Measurements from ENCODE around the gene DGKD.
"Not testable (repeated sequence)": the region's sequence is repeated elsewhere in the genome, so short reads cannot be mapped to it uniquely, and the experiment has no call there.

DGKD gene, protein sequence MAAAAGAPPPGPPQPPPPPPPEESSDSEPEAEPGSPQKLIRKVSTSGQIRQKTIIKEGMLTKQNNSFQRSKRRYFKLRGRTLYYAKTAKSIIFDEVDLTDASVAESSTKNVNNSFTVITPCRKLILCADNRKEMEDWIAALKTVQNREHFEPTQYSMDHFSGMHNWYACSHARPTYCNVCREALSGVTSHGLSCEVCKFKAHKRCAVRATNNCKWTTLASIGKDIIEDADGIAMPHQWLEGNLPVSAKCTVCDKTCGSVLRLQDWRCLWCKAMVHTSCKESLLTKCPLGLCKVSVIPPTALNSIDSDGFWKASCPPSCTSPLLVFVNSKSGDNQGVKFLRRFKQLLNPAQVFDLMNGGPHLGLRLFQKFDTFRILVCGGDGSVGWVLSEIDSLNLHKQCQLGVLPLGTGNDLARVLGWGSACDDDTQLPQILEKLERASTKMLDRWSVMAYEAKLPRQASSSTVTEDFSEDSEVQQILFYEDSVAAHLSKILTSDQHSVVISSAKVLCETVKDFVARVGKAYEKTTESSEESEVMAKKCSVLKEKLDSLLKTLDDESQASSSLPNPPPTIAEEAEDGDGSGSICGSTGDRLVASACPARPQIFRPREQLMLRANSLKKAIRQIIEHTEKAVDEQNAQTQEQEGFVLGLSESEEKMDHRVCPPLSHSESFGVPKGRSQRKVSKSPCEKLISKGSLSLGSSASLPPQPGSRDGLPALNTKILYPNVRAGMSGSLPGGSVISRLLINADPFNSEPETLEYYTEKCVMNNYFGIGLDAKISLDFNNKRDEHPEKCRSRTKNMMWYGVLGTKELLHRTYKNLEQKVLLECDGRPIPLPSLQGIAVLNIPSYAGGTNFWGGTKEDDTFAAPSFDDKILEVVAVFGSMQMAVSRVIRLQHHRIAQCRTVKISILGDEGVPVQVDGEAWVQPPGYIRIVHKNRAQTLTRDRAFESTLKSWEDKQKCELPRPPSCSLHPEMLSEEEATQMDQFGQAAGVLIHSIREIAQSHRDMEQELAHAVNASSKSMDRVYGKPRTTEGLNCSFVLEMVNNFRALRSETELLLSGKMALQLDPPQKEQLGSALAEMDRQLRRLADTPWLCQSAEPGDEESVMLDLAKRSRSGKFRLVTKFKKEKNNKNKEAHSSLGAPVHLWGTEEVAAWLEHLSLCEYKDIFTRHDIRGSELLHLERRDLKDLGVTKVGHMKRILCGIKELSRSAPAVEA

DNA sequence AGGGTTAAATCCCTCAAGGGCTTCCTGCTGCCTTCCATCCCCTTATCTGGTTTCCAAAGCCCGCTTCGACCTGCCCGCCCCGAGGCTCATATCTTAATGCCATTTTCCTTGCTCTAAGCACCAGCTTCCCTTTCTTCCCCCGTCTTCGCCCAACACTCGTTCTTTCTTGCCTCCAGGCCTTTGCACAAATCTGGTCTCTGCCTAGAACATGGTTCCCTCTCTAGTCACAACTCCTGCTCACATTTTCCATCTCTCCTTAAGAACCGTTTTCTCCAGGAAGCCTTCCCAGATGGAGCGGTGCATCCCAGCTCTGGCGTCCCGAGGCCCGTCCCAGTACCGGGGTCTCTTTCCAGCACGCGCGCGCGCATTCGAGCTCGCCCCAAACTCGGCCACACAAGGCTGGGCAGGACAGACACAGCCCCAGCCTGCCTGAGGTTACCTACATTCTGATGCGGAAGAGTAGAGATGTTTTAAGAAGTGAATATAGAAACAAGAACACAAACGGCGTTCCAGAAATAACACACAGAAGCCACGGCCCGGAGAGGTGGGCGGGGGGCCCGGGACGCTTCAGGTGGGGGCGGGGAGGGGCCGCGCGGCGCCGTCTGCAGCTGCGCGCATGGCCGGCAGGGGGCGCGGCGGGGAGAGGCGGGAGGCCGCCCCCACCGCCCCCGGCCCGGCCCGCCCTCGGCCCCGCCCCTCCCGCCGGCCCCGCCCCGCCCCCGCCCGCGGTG is at the start of gene DGKD:
DGKD (plus strand) TSS at position 726 of the 731 bp plus-strand sequence. CDS start 25 bp downstream, outside the sequence.
- DNase-seq = no peak

DNA sequence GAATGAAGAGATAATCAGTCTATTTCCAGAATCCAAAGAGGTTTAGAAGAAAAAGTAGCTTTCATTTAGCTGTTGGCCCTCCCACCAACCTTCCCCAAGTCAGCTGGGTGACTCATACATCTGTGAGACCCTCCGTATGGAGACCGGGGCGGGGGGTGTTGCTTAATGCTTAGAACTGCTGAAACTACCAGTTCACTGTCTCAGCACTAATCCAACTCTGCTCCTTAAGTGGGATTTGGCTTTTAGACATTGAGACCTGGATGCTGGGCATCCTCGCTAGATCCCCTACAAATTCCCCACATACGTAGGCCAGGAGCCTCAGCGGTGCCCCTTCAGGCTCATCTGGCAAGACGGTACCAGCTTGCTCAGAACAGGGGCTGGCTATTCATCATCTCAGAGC is 46.7 kb upstream of the DGKD start, which contains the start of gene SAG:
SAG (plus strand) TSS at position 252 of the 400 bp plus-strand sequence. CDS start 1,374 bp downstream, outside the sequence.
- DNase-seq = no peak

DNA sequence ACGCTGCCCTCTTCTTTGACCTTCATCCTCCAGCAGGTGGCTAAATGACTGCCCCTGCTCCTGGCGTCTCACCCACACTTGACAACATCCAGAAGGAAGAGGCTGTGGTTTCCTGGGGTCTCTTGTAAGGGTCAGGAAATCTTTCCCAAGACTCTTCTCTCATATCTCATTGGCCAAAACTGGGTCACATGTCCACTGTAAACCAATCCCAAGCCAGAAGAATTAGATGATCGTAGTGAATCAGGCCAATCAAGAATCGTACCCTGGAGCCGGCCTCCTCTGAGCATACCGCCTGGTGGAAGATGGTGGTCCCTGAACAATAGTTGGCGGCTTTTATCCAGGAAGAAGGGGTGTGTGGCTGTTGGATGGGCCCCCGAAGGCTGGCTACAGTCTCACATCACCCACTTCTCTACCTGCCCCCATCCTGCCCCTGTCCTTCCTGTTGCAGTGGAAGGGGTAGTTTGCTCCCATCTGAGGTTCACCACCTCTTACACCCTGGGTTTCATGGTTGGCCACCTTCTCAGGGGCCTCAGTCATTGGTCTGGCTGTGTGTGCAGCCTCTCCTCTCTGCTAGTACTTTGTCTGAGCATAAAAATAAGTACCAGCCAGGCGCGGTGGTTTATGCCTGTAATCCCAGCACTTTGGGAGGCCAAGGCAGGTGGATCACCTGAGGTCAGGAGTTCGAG is 42.9 kb upstream of the DGKD start:
- DNase-seq = no peak

DNA sequence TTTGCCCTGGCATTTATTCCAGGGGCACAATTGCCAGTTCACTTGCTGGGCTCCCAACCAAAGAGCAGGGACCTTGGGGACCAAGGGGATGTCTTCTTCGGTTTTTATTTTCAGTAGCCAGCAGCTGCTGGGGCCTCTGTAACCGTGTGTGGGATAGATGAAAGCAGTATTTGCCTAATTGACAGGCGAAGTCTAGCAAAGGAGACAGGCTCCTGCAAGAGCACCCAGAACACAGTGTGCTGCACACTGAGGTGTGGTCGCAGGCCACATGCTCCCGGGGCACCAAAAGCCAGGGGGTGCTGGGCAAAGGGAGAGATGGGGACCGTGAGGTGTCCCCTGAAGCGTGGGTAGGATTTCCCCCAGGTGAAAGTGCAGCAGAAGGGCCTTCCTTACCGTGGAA is 41.4 kb upstream of the DGKD start:
- no peak for DNase-seq

DNA sequence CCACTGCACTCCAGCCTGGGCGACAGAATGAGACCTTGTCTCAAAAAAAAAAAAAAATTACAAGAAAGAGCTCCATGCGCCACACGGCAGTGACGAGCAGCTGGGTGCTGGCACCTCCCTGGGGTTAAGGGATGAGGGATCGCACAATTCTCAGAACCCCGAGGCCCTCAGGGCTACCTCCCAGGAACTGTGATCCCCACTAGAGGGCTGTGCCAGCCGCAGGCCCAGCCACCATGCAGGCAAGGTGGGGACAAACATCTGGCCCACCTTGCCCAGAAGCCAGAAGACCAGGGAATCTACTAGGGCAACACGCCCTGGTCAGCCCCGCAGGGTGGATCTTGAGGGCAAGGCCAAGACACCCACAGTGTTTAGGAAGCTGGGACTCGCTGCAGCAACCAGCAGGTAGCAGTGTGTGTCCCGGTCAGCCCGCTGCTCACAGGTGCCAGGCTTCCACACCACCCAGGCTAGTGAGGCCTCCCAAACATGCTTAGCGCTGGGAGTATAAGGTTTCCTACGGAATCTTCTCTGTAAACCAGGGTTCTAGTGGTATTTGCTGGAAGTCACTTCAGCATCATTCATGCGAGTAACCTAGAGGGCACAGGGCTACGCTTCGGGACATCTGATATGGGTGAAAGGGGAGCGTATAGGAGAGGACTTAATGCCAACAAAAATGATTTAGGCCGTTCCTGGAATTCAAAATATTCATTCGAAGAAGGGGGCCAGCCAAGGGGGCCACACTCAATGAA is 39.9 kb upstream of the DGKD start:
- DNase-seq = no peak

DNA sequence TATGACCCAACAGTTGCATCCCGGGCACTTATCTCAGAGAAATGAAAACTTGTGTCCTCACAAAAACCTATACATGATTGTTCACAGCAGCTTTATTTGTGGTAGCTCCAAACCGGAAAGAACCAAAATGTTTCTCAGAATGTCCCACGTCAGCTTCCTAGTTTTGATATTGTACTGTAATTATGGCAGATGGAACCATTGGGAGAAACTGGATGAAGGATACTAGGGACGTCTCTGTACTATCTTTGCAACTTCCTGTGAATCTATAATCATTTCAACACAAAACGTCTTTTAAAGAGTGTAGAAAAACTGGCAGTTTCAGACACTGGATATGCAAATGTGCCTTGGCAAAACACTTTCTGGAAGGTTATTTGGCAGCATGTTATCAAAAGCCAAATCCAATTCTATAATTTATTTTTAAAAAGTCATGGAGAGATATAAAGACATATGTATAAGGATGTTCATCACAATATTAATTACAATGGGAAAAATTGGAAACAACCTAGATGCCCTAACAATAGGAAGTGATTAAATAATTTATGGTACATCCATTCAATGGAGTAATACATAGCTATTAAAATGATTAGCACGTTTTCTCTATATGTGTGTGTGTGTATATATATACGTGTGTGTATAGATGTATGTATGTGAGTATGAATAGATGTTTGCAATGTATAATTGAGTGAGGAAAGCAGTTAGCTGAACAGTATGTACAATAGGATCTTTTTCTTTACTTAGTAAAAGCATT is 36.9 kb upstream of the DGKD start:
- no peak for DNase-seq

DNA sequence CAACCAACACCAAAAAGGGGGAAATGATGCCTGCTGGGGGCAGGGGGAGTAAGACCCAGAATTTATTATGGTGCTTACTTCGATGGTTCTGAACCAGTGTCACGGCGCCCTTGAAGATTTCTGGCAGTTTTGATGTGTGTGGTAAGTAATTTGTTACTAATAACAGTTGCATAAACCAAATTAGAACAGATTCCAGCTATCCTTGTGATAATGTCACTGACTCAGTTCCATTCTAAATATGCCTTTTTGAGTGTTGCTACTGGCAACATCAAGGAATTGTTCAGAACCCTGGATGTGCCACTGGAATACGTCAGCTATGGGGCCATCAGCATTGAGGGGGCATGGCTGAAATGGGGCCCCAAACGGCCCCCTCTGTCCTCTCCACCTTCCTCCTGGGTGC is 35.0 kb upstream of the DGKD start:
- no peak for DNase-seq

DNA sequence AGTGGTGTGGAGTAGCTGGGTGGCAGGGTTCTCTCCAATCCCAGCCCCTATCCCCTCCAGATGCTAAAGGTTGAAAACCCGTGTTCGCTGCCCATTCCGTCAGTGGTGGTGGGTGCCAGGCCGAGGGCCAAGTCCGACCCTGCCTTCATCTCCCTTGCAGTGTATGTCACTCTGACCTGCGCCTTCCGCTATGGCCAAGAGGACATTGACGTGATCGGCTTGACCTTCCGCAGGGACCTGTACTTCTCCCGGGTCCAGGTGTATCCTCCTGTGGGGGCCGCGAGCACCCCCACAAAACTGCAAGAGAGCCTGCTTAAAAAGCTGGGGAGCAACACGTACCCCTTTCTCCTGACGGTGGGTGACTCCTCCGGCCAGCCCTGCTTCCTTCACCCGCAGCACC is 33.8 kb upstream of the DGKD start:
- DNase-seq = no peak

DNA sequence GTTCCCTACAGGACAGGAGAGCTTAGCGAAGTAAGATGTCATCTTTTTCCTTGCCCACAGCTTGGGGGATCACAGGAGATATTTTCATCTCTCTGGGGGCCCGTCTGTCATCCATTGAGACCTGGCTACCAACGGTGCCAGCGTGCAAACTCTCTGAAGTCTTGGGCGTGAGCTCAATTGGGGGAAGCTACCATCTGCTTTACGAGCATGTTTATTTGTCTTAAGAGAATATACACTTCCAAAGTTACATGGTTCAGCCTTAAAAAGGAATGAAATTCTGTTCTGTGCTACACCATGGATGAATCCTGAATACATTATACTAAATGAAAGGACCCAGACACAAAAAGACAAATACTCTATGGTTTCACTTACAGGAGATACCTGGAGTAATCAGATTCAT is 33.1 kb upstream of the DGKD start:
- DNase-seq = no peak

DNA sequence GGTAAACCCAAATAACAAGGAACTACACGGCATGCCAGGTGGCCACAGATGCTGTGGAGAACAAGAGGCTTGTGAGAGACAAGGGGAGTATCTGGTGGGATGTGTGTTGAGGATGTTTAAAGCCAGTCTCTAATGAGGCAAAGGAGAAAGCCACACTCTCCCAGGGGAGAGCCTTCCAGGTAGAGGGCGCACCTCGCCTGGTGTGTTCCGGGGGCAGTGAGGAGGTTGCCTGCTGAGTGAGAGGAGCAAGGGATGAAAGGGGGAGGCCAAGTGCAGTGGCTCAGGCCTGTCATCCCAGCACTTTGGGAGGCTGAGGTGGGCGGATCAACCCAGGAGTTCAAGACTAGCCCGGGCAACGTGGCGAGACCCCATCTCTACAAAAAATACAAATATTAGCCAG is 30.4 kb upstream of the DGKD start:
- no peak for DNase-seq

DNA sequence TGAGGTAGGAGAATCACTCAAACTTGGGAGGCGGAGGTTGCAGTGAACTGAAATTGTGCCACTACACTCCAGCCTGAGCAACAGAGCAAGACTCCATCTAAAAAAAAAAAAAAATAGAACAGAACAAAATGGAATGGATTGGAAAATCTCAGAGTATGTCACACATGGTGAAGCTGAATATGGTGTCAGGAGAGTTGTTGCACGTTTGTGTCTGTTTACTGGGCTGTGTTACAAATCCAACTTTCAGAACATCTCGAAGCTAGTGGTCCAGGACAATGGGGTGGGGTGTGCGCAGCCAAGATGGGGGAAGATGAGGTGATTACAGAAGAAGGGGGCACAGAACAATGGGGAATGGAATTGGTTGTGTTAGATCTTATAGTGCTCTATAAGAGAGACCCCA is 29.0 kb upstream of the DGKD start:
- DNase-seq = no peak

DNA sequence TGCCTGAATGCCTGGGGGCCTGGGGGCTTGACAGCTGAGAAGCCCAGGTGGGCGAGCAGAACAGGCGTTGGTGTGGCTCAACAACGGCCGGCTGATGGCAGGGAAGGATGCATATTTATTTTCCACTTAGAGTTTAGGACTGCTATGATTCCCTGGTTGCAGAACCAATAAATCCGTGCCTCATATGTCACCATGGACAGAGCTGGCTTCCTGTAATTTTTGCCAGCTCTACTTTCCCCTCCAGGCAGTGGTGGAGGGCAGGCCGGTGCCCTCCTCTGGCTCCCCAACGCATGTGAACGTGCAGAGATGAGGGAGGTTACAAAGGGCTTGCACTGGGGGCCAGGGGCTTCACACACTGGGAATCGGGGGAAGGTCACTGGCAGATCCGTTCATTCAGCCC is 28.5 kb upstream of the DGKD start:
- DNase-seq = no peak

DNA sequence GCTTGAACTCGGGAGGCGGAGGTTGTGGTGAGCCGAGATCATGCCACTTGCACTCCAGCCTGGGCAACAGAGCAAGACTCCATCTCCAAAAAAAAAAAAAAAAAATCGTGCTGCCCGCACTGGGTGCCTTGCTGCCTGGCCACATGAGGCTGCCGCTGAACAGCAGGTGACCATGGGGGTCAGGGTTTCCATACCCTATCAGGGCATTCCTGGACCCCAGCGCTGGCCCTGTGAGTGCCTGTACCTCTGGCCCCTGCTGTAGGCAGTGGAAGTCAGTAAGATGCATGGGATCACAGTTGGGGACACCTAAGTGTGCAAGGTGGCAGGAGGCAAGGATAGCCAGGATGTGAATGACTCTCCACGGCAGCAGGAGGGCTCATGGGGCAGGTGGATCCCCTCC is 27.8 kb upstream of the DGKD start:
- DNase-seq = no peak

DNA sequence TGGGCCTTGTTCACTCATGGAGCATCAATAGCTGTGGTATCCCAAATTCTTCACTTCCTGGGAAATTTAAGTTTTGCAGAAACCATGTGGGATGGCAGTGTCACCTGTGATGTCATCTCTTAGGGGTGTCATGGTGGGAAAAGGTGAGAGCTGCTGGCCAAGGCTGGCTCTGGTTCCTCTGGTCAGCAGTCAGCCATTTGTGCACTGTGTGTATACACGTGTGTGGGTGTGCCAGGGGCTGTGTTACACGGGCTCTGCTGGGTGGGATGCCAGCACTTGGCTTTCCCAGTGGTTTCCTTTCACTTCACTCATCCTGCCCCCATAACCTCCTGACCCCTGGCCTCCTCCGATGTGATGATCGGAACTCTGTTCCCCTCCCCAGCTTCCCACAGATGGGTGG is 25.4 kb upstream of the DGKD start:
- DNase-seq = no peak

DNA sequence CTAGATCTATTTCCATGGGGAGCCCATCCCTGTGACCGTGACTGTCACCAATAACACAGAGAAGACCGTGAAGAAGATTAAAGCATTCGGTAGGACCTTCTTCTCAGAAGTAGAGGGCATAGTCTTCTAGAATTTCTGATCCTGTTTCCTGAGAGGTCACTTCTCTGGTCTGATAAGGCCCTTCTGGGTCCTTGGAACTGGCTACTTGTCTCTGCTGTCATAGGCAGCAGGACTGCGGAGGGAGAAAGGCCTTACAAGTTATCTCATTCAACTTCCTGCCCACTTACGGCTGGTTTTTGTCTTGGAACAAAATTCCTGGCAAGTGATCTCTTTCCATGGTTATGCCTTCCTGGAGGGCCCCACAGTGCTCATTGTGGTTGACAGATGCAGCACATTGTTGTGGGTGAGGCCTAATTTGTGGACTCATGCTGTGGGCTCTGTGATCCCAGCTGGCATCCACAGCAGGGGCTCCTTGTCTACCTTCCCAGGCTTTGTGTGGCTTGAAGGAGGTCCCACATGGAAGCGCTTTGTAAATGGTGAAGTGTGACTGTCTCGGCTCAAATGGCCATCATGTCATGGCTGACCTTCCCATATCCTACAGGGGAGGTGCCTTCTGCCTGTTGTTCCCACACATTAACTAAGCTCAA is 24.7 kb upstream of the DGKD start:
- DNase-seq = no peak

DNA sequence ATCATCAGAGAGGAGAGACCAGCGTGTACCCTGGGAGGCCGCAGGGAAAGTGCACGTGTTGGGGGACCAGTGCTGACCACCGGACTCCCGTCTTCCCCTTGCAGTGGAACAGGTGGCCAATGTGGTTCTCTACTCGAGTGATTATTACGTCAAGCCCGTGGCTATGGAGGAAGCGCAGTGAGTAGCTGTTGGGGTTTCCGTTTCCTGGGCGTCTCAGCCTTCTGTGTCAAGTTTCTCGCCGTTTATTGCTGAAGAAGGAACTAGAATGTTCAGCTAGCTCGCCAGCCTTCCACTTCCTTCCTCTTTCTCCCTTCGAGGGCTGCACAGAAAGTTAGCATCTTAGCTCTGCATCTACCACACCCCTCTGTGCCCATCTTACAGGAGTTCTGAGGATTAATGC is 22.8 kb upstream of the DGKD start:
- no peak for DNase-seq

DNA sequence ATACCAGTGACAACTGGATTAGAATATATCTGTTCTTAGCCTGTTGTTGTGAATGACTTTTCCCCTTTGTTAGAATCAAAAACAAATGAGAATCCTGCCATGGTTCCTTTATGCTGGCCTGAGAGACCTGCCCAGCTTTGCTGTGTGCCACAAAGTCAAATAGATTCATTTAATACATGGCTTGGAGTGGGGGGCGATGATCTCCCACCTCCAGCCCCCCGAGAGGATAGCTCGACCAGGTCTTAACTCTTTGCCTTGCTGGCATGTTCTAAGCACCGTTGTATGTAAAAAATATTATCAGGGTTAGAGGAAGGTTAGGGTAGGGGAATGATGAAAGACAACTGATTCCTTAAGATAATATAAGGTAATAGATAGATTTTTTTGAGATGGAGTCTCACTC is 22.2 kb upstream of the DGKD start:
- no peak for DNase-seq

DNA sequence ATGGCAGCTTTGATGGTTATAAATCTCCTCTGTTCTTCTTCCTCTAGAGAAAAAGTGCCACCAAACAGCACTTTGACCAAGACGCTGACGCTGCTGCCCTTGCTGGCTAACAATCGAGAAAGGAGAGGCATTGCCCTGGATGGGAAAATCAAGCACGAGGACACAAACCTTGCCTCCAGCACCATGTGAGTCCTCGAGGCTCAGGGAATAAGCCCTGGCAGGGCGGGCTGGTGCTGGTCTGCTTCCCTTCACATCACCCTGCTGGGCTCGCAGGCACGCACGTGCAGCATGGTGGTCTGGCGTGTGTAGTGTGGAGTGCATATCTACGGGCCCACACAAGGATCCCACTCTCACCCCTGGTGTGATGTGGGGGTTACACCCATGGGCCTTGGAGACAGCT is 19.4 kb upstream of the DGKD start:
- no peak for DNase-seq

DNA sequence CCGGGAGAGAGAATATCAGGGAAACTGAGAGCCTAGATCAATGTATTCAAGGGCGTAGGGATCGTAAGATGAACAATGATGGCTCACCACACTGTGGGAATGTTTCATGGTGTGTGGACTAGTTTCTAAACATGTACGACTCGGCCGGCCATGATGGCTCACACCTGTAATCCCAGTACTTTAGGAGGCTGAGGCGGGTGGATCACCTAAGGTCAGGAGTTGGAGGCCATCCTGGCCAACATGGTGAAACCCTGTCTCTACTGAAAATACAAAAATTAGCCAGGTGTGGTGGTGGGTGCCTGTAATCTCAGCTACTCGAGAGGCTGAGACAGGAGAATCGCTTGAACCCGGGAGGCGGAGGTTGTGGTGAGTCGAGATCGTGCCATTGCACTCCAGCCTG is 18.2 kb upstream of the DGKD start:
- DNase-seq = not testable (repeated sequence)

DNA sequence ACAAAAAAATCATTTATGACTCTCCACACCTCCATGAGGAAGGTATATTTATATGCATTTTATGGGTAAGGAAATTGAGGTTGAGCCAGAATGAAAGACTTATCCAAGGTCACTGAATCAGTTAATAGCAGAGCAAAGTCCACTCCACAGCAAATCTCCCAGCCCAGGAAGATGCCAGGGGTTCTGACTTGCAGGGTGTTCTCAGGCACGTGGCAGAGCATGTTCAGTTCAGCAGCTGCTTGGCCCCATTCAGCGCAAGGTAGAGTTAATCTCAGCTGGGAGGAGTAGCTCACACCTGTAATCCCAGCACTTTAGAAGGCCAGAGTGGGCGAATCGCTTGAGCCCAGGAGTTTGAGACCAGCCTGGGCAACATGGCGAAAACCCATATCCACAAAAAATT is 17.8 kb upstream of the DGKD start:
- DNase-seq = no peak

Data from NCI-H524 treated with DMSO at 0.1 percent for 48 hours (cell line).